ENCODE data around the gene NBDY. TPM values are rescaled to one million over a fixed set of nuclear protein-coding genes. Genes with fewer than 3 reads are reported as not detected.

The NBDY gene
- total RNA-seq, 2 donors from 2014 or later = 26.2 to 28.8 TPM

DNA sequence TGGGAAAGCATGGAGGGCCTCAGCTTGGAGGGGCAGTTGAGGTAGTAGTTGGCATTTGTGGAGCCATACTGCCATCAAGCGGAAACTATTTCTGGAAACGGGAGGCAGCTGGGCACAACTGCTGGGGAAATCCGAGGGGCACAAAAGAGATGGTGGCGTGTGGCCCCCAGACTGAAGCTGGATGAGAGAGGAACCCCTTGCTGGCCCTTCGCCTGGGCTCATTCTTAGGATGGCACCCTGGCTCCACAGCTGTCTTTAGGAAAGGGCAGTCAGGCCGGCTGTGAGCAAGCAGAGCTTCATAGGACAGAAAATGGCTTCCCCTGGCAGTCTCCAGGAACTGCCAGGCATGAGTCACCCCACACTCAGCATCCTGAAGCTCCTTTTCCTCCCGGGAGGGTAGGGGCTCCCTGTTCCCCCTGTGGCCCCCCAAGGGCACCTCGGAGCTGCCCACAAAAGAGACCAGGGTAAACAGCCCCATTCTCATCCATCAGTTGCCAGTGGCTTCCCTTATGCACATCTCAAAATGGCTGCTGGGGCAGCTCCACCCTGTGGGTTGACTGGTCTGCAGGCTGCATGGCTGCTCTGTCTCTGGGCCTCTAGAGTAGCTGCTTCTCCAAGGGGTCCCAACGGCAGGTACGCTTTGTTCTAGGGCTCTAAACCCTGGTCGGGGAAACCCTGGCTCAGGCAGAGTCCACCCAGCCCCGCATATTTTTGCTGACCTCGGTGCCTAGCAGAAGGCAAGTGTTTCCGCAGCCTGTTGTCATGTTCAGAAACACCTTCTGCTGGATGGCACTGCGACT lies 64.7 kb downstream of the NBDY start:
- no peak for DNase-seq (ENCODE audit: low spot score)
- Histone ChIP-seq H3K4me1 (replicated peaks) (no peaks in the 10 kb centered on the region), H3K4me3 (no peak overlapping the region), H3K9me3 (no peaks in the 10 kb centered on the region), H3K27me3 (replicated peaks; ENCODE audit: insufficient read depth) (no peaks in the 10 kb centered on the region), H3K27ac (no peak overlapping the region), H3K36me3 (no peaks in the 10 kb centered on the region)
- 97% methylated on average over 13 of the region's 15 CpGs for WGBS
- no peak for TF ChIP-seq POLR2A (IDR thresholded peaks at IDR 0.05)
- TF ChIP-seq POLR2AphosphoS5 (IDR thresholded peaks at IDR 0.05) = no peak
- TF ChIP-seq, protein P1, sequence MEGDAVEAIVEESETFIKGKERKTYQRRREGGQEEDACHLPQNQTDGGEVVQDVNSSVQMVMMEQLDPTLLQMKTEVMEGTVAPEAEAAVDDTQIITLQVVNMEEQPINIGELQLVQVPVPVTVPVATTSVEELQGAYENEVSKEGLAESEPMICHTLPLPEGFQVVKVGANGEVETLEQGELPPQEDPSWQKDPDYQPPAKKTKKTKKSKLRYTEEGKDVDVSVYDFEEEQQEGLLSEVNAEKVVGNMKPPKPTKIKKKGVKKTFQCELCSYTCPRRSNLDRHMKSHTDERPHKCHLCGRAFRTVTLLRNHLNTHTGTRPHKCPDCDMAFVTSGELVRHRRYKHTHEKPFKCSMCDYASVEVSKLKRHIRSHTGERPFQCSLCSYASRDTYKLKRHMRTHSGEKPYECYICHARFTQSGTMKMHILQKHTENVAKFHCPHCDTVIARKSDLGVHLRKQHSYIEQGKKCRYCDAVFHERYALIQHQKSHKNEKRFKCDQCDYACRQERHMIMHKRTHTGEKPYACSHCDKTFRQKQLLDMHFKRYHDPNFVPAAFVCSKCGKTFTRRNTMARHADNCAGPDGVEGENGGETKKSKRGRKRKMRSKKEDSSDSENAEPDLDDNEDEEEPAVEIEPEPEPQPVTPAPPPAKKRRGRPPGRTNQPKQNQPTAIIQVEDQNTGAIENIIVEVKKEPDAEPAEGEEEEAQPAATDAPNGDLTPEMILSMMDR (IDR thresholded peaks at IDR 0.05) = no peak
- intact Hi-C loops (cut with DNase I) = no loop called here

DNA sequence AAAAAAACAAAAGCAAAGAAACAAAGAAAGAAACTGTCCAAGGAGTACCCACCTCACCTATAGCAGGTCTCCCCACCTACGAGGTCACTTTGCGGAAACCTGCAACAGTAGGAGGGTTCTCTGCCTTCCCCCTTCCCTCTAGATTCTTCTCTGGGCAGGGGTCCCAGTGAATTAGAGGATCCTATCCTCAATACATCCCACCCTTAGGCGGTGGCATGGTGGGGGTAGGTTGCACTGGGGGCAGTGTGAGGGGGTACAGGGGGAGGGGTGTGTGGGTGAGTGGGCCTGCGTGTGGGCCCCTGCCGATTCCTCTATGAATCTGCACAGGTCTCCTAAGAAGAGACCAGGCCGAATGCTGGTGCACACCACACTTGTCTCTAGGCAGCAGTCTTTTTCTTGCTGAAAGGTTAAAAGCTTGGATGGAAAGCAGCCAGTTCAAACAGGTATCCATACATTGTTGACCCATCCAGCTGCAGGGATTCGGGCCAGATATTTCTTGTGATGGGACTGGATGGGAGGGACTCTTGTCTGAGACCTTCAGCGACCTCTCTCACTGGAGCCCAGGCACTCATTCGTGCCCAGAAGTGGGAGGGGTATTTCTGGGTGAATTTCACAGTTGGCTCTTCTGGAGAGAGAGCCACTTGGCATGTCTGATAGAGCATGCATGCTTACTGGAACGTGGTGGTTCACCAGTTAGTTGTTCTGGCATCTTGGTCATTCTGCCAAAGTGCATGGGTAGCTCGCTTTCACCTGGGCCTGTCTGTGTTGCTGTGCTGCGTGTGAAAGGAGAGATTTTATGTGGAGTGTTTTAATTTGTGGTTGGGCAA lies 65.6 kb downstream of the NBDY start:
- Histone ChIP-seq H3K4me1 (replicated peaks) (no peaks in the 10 kb centered on the region), H3K27ac (no peak overlapping the region), H3K4me3 (no peak overlapping the region), H3K27me3 (replicated peaks; ENCODE audit: insufficient read depth) (no peaks in the 10 kb centered on the region), H3K9me3 (no peaks in the 10 kb centered on the region), H3K36me3 (no peaks in the 10 kb centered on the region)
- DNase-seq (ENCODE audit: low spot score) = no peak
- 66% methylated on average over 12 of the region's 12 CpGs for WGBS
- TF ChIP-seq POLR2A (IDR thresholded peaks at IDR 0.05) (no peak), POLR2AphosphoS5 (IDR thresholded peaks at IDR 0.05) (no peak)
- TF ChIP-seq, protein P1 (IDR thresholded peaks at IDR 0.05) = no peak
- intact Hi-C loops (cut with DNase I) = no loop called here

DNA sequence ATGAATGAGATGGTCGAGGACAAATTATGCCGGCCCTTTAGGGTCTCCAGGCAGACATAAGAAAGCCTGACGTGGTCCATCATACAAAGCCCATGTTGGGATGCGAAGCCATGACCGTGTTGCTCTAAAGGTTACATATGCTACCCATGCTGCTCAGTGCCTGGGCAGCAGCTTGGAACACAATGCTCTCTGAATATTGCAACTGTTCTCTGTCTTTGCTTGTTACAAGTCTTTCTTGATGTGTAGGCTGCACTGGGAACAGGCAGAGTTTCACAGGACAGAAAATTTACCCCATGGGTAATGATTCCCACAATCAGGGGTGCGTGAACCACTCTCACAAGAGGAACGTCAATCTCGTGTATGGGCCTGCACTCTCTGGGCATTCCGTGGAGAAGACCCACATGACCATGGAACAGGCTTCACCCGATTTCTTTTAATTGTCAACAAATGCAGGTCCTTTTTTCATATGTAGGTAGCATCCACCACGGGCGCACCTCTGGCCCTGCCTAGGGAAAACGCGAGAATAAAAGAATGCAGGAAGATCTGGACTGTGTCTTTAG lies 66.3 kb downstream of the NBDY start:
- H3K9me3 ChIP-seq = no peaks in the 10 kb centered on the region
- no peaks in the 10 kb centered on the region for H3K4me1 ChIP-seq (replicated peaks)
- no peak overlapping the region for H3K4me3 ChIP-seq
- intact Hi-C loops (cut with DNase I) = no loop called here
- WGBS = 91% methylated on average over 14 of the region's 14 CpGs
- no peaks in the 10 kb centered on the region for H3K36me3 ChIP-seq
- TF ChIP-seq POLR2A (IDR thresholded peaks at IDR 0.05) (no peak), POLR2AphosphoS5 (IDR thresholded peaks at IDR 0.05) (no peak)
- TF ChIP-seq, protein P1 (IDR thresholded peaks at IDR 0.05) = no peak
- no peak overlapping the region for H3K27ac ChIP-seq
- DNase-seq (ENCODE audit: low spot score) = no peak
- no peaks in the 10 kb centered on the region for H3K27me3 ChIP-seq (replicated peaks; ENCODE audit: insufficient read depth)

DNA sequence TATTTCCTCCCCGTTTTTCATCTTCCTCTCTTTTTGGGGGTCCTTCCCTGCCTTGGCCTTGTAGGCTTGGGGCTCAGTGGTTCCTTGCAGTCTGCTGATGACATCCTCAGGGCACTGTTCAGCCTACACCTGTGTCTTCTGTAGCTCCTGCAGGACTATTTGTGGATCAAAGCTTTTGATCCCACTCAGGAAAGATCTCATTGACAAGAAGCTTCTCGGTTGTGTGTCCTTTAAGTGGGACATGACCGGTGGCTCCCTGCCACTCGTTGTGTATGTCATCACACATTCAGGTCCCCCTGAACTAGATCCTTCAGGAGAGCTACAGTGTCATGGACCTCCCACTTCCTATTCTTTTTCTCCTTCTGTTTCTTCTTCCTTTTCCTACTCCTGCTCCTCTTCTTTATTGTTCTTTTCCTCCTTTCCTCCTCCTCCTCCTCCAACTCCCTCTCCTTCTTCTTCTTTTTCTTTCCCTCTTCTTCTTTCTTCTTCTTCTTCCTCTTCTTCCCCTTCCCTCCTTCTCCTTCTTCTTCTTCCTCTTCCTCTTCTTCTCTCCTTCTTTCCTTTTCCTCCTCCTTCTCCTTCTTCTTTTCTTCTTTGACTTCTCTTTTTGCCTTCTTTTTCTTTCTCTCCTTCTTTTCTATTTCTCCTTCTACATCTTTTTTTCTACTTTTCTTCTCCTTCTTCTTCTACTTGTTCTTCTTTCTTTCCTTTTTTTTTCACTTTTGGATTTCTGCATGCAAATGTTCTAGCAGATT lies 67.8 kb downstream of the NBDY start:
- Histone ChIP-seq H3K36me3 (no peaks in the 10 kb centered on the region), H3K27me3 (replicated peaks; ENCODE audit: insufficient read depth) (no peaks in the 10 kb centered on the region), H3K9me3 (no peaks in the 10 kb centered on the region), H3K4me3 (no peak overlapping the region), H3K27ac (no peak overlapping the region), H3K4me1 (replicated peaks) (no peaks in the 10 kb centered on the region)
- intact Hi-C loops (cut with DNase I) = no loop called here
- no peak for DNase-seq (ENCODE audit: low spot score)
- TF ChIP-seq POLR2A (IDR thresholded peaks at IDR 0.05) (no peak), POLR2AphosphoS5 (IDR thresholded peaks at IDR 0.05) (no peak)
- TF ChIP-seq, protein P1 (IDR thresholded peaks at IDR 0.05) = no peak
- 80% methylated on average over 4 of the region's 4 CpGs for WGBS

Measured in prostate gland (tissue), 2 donors.